Fibroblast of lung (primary cell): ENCODE measurements around the gene LRP2BP. TPM values are rescaled to one million over a fixed set of nuclear protein-coding genes. Genes with fewer than 3 reads are reported as not detected.

Experiments used
- DNase-seq, 2 donors: peaks; one replicate each; pipeline versions ENCODE4 v3.0.0 to v3.0.0-alpha.2; 2010; ENCODE audit warnings: low read depth in 2 of 2
- H2AFZ ChIP-seq: 2 replicates; pipeline ENCODE4 v1.5.1; 2012; ENCODE audit warnings: low read length, control low read depth, inconsistent platforms
- H3K27ac ChIP-seq: 2 replicates; pipeline ENCODE4 v1.5.1; 2011; ENCODE audit warnings: low read length, control low read depth; ENCODE audit not compliant: insufficient read depth
- H3K27me3 ChIP-seq: 2 replicates; pipeline ENCODE4 v1.5.1; 2011; ENCODE audit warnings: mild to moderate bottlenecking, low read length; ENCODE audit not compliant: control insufficient read depth, insufficient read depth
- H3K36me3 ChIP-seq: 2 replicates; pipeline ENCODE4 v1.5.1; 2011; ENCODE audit warnings: low read length; ENCODE audit not compliant: control insufficient read depth, insufficient read depth
- H3K4me1 ChIP-seq: 2 replicates; pipeline ENCODE4 v1.5.1; 2011; ENCODE audit warnings: low read length; ENCODE audit not compliant: control insufficient read depth, insufficient read depth; ENCODE audit errors: extremely low read depth
- H3K4me2 ChIP-seq: 2 replicates; pipeline ENCODE4 v1.5.1; 2011; ENCODE audit warnings: low read length, control low read depth; ENCODE audit not compliant: insufficient read depth; ENCODE audit errors: extremely low read depth
- H3K4me3 ChIP-seq, 4 experiments: fragments of 200-600 bp in 1 of 4; sonication (generic) in 1 of 4; replicated peaks in 1 of 4; 2 replicates each; pipeline ENCODE4 v1.5.1; 2011 to 2016; ENCODE audit warnings: low read length in 4 of 4, low read depth in 3 of 4, mild to moderate bottlenecking in 3 of 4, control low read depth in 2 of 4, inconsistent platforms in 1 of 4, mixed read lengths in 1 of 4; ENCODE audit not compliant: insufficient read depth in 1 of 4; ENCODE audit errors: control extremely low read depth in 1 of 4
- H3K79me2 ChIP-seq: 2 replicates; pipeline ENCODE4 v1.5.1; 2012; ENCODE audit warnings: mild to moderate bottlenecking, low read length, inconsistent platforms; ENCODE audit not compliant: control insufficient read depth, insufficient read depth
- H3K9ac ChIP-seq: 2 replicates; pipeline ENCODE4 v1.5.1; 2011; ENCODE audit warnings: mild to moderate bottlenecking, low read length, control low read depth; ENCODE audit not compliant: insufficient read depth
- H3K9me3 ChIP-seq: 2 replicates; pipeline ENCODE4 v1.5.1; 2012; ENCODE audit warnings: low read depth, low read length; ENCODE audit not compliant: control insufficient read depth, insufficient read depth
- H4K20me1 ChIP-seq: 2 replicates; pipeline ENCODE4 v1.5.1; 2011; ENCODE audit warnings: low read length; ENCODE audit not compliant: control insufficient read depth, insufficient read depth; ENCODE audit errors: extremely low read depth
- EZH2 ChIP-seq: IDR thresholded peaks from 2 replicates; pipeline ENCODE4 v1.5.1; 2012; ENCODE audit warnings: low read length, control low read depth, mild to moderate bottlenecking; ENCODE audit errors: missing control alignments
- polyA plus RNA-seq, 2 donors: library from polyadenylated mRNA; depleted of rRNA in 1 of 2; stranded (reverse) in 1 of 2; unstranded in 1 of 2; fragments of >200 nt; gene quantifications; 2 replicates each; pipeline ENCODE4 v1.2.1, GENCODE V29; 2011 to 2012; ENCODE audit warnings: missing spikeins in 1 of 2
- total RNA-seq: library from RNA; depleted of rRNA; stranded (reverse); fragments of >200 nt; gene quantifications from 2 replicates; pipeline ENCODE4 v1.2.1, GENCODE V29; 2014
- TF ChIP-seq, protein P1 (sequence below), 2 donors: IDR thresholded peaks in 1 of 2; conservative IDR thresholded peaks in 1 of 2; 1 replicate in 1 of 2; 2 replicates in 1 of 2; pipeline ENCODE4 v1.5.1; 2011 to 2012; ENCODE audit warnings: low read length in 2 of 2, control low read depth in 1 of 2, inconsistent platforms in 1 of 2, low read depth in 1 of 2, mild to moderate bottlenecking in 1 of 2

Gene LRP2BP
- total and polyA plus RNA-seq, 2 donors (not counting 1 experiment from before 2014, with no cell fraction given), result 0.03 to 0.66 TPM

DNA sequence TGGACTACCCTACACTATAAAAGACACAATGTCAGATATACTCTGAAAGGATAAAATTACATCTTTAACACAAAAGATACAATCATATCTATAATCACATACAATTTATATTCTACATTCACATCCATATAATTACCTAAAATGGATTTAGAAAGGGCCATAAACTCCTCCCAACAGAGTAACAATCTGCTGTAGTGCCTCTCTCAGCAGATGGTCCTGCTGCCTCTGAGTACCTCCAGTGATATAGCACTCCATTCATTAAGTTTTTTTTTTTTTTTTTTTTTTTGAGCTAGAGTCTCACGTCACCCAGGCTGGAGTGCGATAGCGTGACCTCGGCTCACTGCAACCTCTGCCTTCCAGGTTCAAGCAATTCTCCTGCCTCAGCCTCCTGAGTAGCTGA lies 8.3 kb upstream of the LRP2BP start:
- Histone ChIP-seq H4K20me1 (no peaks in the 10 kb centered on the region), H3K79me2 (no peaks in the 10 kb centered on the region), H3K4me1 (no peaks in the 10 kb centered on the region), H3K27me3 (no peaks in the 10 kb centered on the region), H3K9ac (no peak overlapping the region), H3K27ac (no peak overlapping the region), H3K4me2 (no peak overlapping the region), H3K36me3 (no peaks in the 10 kb centered on the region), H3K4me3 (no peak overlapping the region), H2AFZ (no peak overlapping the region), H3K9me3 (no peaks in the 10 kb centered on the region)
- DNase-seq, result no peak
- TF ChIP-seq, protein P1, sequence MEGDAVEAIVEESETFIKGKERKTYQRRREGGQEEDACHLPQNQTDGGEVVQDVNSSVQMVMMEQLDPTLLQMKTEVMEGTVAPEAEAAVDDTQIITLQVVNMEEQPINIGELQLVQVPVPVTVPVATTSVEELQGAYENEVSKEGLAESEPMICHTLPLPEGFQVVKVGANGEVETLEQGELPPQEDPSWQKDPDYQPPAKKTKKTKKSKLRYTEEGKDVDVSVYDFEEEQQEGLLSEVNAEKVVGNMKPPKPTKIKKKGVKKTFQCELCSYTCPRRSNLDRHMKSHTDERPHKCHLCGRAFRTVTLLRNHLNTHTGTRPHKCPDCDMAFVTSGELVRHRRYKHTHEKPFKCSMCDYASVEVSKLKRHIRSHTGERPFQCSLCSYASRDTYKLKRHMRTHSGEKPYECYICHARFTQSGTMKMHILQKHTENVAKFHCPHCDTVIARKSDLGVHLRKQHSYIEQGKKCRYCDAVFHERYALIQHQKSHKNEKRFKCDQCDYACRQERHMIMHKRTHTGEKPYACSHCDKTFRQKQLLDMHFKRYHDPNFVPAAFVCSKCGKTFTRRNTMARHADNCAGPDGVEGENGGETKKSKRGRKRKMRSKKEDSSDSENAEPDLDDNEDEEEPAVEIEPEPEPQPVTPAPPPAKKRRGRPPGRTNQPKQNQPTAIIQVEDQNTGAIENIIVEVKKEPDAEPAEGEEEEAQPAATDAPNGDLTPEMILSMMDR (conservative IDR thresholded peaks at IDR 0.05 in 1 of 2, IDR thresholded peaks at IDR 0.05 in 1 of 2; ENCODE audit: low read depth in 1 of 2, low read length in 2 of 2), result no peak
- TF ChIP-seq EZH2, result no peak

GRCh38 chr4:185399466-185399865 lies 3.7 kb upstream of the LRP2BP start:
- Histone ChIP-seq H3K79me2 (no peaks in the 10 kb centered on the region), H3K27me3 (no peaks in the 10 kb centered on the region), H3K4me2 (no peak overlapping the region), H3K9ac (no peak overlapping the region), H3K36me3 (no peaks in the 10 kb centered on the region), H3K4me1 (peaks cover 6% of the 10 kb centered on the region), H3K9me3 (no peaks in the 10 kb centered on the region), H2AFZ (no peak overlapping the region), H4K20me1 (no peaks in the 10 kb centered on the region), H3K4me3 (no peak overlapping the region), H3K27ac (no peak overlapping the region)
- no peak for DNase-seq
- TF ChIP-seq, protein P1 (conservative IDR thresholded peaks at IDR 0.05 in 1 of 2, IDR thresholded peaks at IDR 0.05 in 1 of 2; ENCODE audit: low read depth in 1 of 2, low read length in 2 of 2), result no peak
- no peak for TF ChIP-seq EZH2

DNA sequence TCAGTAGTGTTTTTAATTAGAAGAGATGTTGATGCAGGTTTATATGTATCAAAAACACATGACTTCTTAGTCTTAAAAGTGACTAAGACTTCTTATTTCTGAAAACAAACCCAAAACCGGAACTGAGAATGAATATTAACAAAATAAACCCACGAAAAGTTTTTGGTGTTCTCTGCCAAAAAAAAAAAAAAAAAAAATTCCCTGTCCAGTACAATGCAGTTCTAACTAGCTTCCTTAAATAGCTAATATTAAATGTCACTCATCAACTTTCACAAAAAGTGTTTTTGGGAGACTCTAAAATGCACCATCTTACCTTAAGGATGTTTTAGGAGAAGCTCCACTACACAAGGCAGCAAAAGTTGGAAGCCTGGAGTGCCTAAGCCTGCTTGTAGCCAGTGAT lies 2.9 kb upstream of the LRP2BP start:
- TF ChIP-seq, protein P1 (conservative IDR thresholded peaks at IDR 0.05 in 1 of 2, IDR thresholded peaks at IDR 0.05 in 1 of 2; ENCODE audit: low read depth in 1 of 2, low read length in 2 of 2), result no peak
- no peak for TF ChIP-seq EZH2
- Histone ChIP-seq H3K27me3 (no peaks in the 10 kb centered on the region), H2AFZ (no peak overlapping the region), H4K20me1 (no peaks in the 10 kb centered on the region), H3K4me3 (no peak overlapping the region), H3K79me2 (no peaks in the 10 kb centered on the region), H3K36me3 (no peaks in the 10 kb centered on the region), H3K27ac (no peak overlapping the region), H3K9ac (no peak overlapping the region), H3K9me3 (no peaks in the 10 kb centered on the region), H3K4me2 (no peak overlapping the region), H3K4me1 (peaks cover 6% of the 10 kb centered on the region)
- DNase-seq, result no peak
